Large intestine (tissue), 3 donors: Measurements from ENCODE around the gene AFF3. TPM values are rescaled to one million over a fixed set of nuclear protein-coding genes. Genes with fewer than 3 reads are reported as not detected.

ENCODE experiments used
- DNase-seq, 2 donors: peaks; one replicate each; pipeline versions ENCODE4 v3.0.0 to v3.0.0-alpha.2; 2013
- H3K27ac ChIP-seq: one replicate; pipeline ENCODE4 v1.5.1; 2013; ENCODE audit warnings: low read length
- H3K27me3 ChIP-seq: 2 replicates; pipeline ENCODE4 v1.6.1; 2013; ENCODE audit warnings: low read length; ENCODE audit not compliant: control insufficient read depth, insufficient read depth
- H3K36me3 ChIP-seq: 2 replicates; pipeline ENCODE4 v1.6.1; 2013; ENCODE audit warnings: low read length; ENCODE audit not compliant: control insufficient read depth, insufficient read depth
- H3K4me1 ChIP-seq: one replicate; pipeline ENCODE4 v1.6.1; 2013; ENCODE audit warnings: low read length; ENCODE audit not compliant: control insufficient read depth, insufficient read depth
- H3K4me3 ChIP-seq: one replicate; pipeline ENCODE4 v1.5.1; 2013; ENCODE audit warnings: low read length
- H3K9me3 ChIP-seq: one replicate; pipeline ENCODE4 v1.6.1; 2013; ENCODE audit warnings: mild to moderate bottlenecking, low read depth, low read length, moderate library complexity; ENCODE audit not compliant: control insufficient read depth
- WGBS: methylation state at CpG from one replicate; pipeline ENCODE4 v1.1.5; 2013; ENCODE audit warnings: low lambda C conversion rate; ENCODE audit not compliant: insufficient coverage; 5-methylcytosine and 5-hydroxymethylcytosine counted together
- polyA plus RNA-seq: library from polyadenylated mRNA; unstranded; fragments of 120-200 nt; gene quantifications from one replicate; pipeline ENCODE4 v1.2.1, GENCODE V29; 2013

AFF3 gene
- polyA plus RNA-seq, 1 donor: 4.8 TPM

- Histone ChIP-seq H3K36me3 (no peaks in the 10 kb centered on the region), H3K27ac (no peak overlapping the region), H3K9me3 (no peaks in the 10 kb centered on the region), H3K4me1 (no peaks in the 10 kb centered on the region), H3K27me3 (peaks cover 8% of the 10 kb centered on the region), H3K4me3 (no peak overlapping the region)
- WGBS: no CpG with 5 or more reads among the region's 23 CpGs
- no peak for DNase-seq
These were observed 588.2 kb downstream of the AFF3 start for GRCh38 chr2:99554238-99554637.

GRCh38 chr2:99552529-99552928 lies 589.9 kb downstream of the AFF3 start:
- H3K36me3 ChIP-seq: no peaks in the 10 kb centered on the region
- H3K9me3 ChIP-seq: no peaks in the 10 kb centered on the region
- no peak overlapping the region for H3K4me3 ChIP-seq
- H3K4me1 ChIP-seq: no peaks in the 10 kb centered on the region
- H3K27ac ChIP-seq: no peak overlapping the region
- WGBS: no CpG with 5 or more reads among the region's 2 CpGs
- no peak for DNase-seq
- peaks cover 8% of the 10 kb centered on the region for H3K27me3 ChIP-seq

GRCh38 chr2:99550368-99550767 lies 592.0 kb downstream of the AFF3 start:
- Histone ChIP-seq H3K27ac (no peak overlapping the region), H3K4me1 (no peaks in the 10 kb centered on the region), H3K36me3 (no peaks in the 10 kb centered on the region), H3K27me3 (peaks cover 7% of the 10 kb centered on the region), H3K4me3 (no peak overlapping the region), H3K9me3 (no peaks in the 10 kb centered on the region)
- DNase-seq: no peak
- no CpG with 5 or more reads among the region's 5 CpGs for WGBS

GRCh38 chr2:99545604-99546003 lies 596.8 kb downstream of the AFF3 start:
- DNase-seq: no peak
- 93% methylated on average over 2 of the region's 3 CpGs for WGBS
- Histone ChIP-seq H3K9me3 (no peaks in the 10 kb centered on the region), H3K27ac (no peak overlapping the region), H3K27me3 (peaks cover 2% of the 10 kb centered on the region), H3K36me3 (no peaks in the 10 kb centered on the region), H3K4me3 (no peak overlapping the region), H3K4me1 (no peaks in the 10 kb centered on the region)

- Histone ChIP-seq H3K27ac (no peak overlapping the region), H3K9me3 (no peaks in the 10 kb centered on the region), H3K4me1 (no peaks in the 10 kb centered on the region), H3K36me3 (no peaks in the 10 kb centered on the region), H3K4me3 (no peak overlapping the region), H3K27me3 (peaks cover 2% of the 10 kb centered on the region)
- 89% methylated on average over 1 of the region's 1 CpG for WGBS
- DNase-seq: no peak
These were observed 597.3 kb downstream of the AFF3 start for GRCh38 chr2:99545066-99545465.

GRCh38 chr2:99544608-99545007 lies 597.8 kb downstream of the AFF3 start:
- Histone ChIP-seq H3K36me3 (no peaks in the 10 kb centered on the region), H3K4me3 (no peak overlapping the region), H3K4me1 (no peaks in the 10 kb centered on the region), H3K9me3 (no peaks in the 10 kb centered on the region), H3K27ac (no peak overlapping the region), H3K27me3 (peaks cover 2% of the 10 kb centered on the region)
- DNase-seq: no peak
- WGBS: 88% methylated on average over 1 of the region's 6 CpGs

- no peak overlapping the region for H3K27ac ChIP-seq
- peaks cover 2% of the 10 kb centered on the region for H3K27me3 ChIP-seq
- no peaks in the 10 kb centered on the region for H3K4me1 ChIP-seq
- H3K36me3 ChIP-seq: no peaks in the 10 kb centered on the region
- no peaks in the 10 kb centered on the region for H3K9me3 ChIP-seq
- no CpG with 5 or more reads among the region's 1 CpG for WGBS
- H3K4me3 ChIP-seq: no peak overlapping the region
- no peak for DNase-seq
These were observed 599.1 kb downstream of the AFF3 start for GRCh38 chr2:99543247-99543646.

GRCh38 chr2:99537910-99538485 lies 604.4 kb downstream of the AFF3 start:
- Histone ChIP-seq H3K4me3 (no peak overlapping the region), H3K36me3 (no peaks in the 10 kb centered on the region), H3K4me1 (no peaks in the 10 kb centered on the region), H3K27me3 (no peaks in the 10 kb centered on the region), H3K27ac (no peak overlapping the region), H3K9me3 (no peaks in the 10 kb centered on the region)
- DNase-seq: no peak
- 100% methylated on average over 1 of the region's 4 CpGs for WGBS

- no peak overlapping the region for H3K4me3 ChIP-seq
- no peaks in the 10 kb centered on the region for H3K4me1 ChIP-seq
- no peaks in the 10 kb centered on the region for H3K9me3 ChIP-seq
- peak in 1 of 2 donors; percentile 6 for DNase-seq
- H3K27me3 ChIP-seq: no peaks in the 10 kb centered on the region
- no peaks in the 10 kb centered on the region for H3K36me3 ChIP-seq
- no peak overlapping the region for H3K27ac ChIP-seq
- WGBS: no CpG with 5 or more reads among the region's 2 CpGs
These were observed 618.3 kb downstream of the AFF3 start for GRCh38 chr2:99524056-99524455.

GRCh38 chr2:99522157-99522556 lies 620.2 kb downstream of the AFF3 start:
- H3K4me1 ChIP-seq: no peaks in the 10 kb centered on the region
- no peak for DNase-seq
- H3K9me3 ChIP-seq: no peaks in the 10 kb centered on the region
- H3K36me3 ChIP-seq: no peaks in the 10 kb centered on the region
- peaks cover 4% of the 10 kb centered on the region for H3K27me3 ChIP-seq
- no peak overlapping the region for H3K4me3 ChIP-seq
- no CpG with 5 or more reads among the region's 2 CpGs for WGBS
- no peak overlapping the region for H3K27ac ChIP-seq

GRCh38 chr2:99520813-99521212 lies 621.6 kb downstream of the AFF3 start:
- WGBS: 55% methylated on average over 2 of the region's 3 CpGs
- Histone ChIP-seq H3K9me3 (no peaks in the 10 kb centered on the region), H3K4me1 (no peaks in the 10 kb centered on the region), H3K36me3 (no peaks in the 10 kb centered on the region), H3K4me3 (no peak overlapping the region), H3K27ac (no peak overlapping the region), H3K27me3 (peaks cover 4% of the 10 kb centered on the region)
- no peak for DNase-seq
